MM.1S (cell line): Measurements from ENCODE around the gene PRDM1.

Experiments
- CTCF ChIP-seq: fragments of 300-600 bp; sonication (generic); IDR thresholded peaks from 2 replicates; pipeline ENCODE4 v1.5.1; 2016; ENCODE audit warnings: antibody characterized with exemption, low read length, mixed read lengths
- EZH2 ChIP-seq: fragments of 300-600 bp; sonication (generic); optimal IDR thresholded peaks from 2 replicates; pipeline ENCODE3; 2017; ENCODE audit warnings: low read depth, mild to moderate bottlenecking, antibody characterized with exemption, low read length, mixed read lengths
- EZH2phosphoT487 ChIP-seq: fragments of 300-600 bp; sonication (generic); IDR thresholded peaks from 2 replicates; pipeline ENCODE4 v1.6.1; 2018; ENCODE audit warnings: antibody characterized with exemption, low read length

- no peak for TF ChIP-seq CTCF
- no peak for TF ChIP-seq EZH2phosphoT487
- TF ChIP-seq EZH2: no peak
These were observed 9.0 kb upstream of the PRDM1 start for GRCh38 chr6:106077170-106077569.
